Stimulated activated CD4-positive, alpha-beta T cell treated with anti-CD3 and anti-CD28 coated beads, Interleukin-2, amount 100 ng/mL, for 48 hours (primary cell): ENCODE data around the gene GRIK4.
A peak's percentile ranks its signal among the peaks of the same experiment; 100 is the strongest.

ENCODE experiments used
- DNase-seq, 2 donors: peaks; one replicate each; pipeline ENCODE4 v3.0.0-alpha.2; 2020

GRIK4 gene

GRCh38 chr11:120548682-120549209, 37.2 kb downstream of the GRIK4 start:
- DNase-seq = no peak

GRCh38 chr11:120549346-120549745, 37.8 kb downstream of the GRIK4 start:
- DNase-seq = no peak

DNA sequence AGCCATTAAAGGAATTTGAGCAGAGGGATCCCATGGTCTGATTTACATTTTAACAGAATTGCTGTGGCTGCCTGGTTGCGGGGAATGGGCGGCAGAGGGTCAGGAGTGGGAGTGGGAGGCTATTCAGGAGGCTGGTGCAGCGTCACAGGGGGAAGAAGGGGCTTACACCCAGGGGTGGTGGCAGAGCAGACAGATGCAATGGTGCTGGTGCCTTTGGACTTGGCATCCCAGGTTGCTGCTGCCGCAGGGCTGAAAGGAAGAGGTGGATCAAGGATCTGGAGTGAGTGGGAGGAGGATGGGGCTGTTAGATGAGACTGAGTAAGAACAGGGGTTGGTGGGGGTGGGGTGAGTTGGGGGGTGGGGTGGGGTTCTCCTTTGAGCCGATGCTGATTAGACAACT, 38.5 kb downstream of the GRIK4 start:
- no peak for DNase-seq

GRCh38 chr11:120551191-120551590, 39.6 kb downstream of the GRIK4 start:
- no peak for DNase-seq

DNA sequence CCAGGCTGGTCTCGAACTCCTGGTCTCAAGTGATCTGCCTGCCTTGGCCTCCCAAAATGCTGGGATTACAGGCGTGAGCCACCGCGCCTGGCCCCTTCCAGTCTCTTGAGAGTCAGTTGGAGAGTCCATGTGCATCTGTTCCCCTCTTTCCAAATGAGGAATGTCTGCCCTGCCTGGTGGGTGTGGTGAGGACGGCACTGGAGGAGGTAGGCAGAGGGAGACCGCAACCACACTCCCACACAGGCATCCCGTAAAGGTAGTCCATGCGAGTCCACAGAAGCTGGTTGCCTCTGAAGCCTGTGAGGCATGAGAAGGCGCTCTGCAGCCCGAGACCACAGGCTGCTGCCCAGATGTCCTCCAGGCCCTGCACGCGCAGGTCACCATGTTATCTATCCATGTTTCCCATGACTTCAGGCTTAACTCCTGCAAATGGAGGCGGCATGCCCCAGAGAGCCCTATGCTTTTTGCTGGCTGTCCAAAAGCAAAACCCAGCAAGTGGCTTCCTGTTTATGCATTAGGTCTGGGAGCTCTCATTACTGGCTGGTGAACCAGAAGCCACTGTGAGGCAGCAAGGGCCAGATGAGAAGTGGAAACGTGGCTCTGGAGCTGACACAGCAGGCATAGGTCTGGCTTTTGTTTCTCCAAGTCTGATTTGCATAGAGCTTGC, 43.4 kb downstream of the GRIK4 start:
- DNase-seq = no peak

- DNase-seq = no peak
Measured at GRCh38 chr11:120555433-120555773, 43.9 kb downstream of the GRIK4 start.

GRCh38 chr11:120556797-120557196, 45.2 kb downstream of the GRIK4 start:
- no peak for DNase-seq

DNA sequence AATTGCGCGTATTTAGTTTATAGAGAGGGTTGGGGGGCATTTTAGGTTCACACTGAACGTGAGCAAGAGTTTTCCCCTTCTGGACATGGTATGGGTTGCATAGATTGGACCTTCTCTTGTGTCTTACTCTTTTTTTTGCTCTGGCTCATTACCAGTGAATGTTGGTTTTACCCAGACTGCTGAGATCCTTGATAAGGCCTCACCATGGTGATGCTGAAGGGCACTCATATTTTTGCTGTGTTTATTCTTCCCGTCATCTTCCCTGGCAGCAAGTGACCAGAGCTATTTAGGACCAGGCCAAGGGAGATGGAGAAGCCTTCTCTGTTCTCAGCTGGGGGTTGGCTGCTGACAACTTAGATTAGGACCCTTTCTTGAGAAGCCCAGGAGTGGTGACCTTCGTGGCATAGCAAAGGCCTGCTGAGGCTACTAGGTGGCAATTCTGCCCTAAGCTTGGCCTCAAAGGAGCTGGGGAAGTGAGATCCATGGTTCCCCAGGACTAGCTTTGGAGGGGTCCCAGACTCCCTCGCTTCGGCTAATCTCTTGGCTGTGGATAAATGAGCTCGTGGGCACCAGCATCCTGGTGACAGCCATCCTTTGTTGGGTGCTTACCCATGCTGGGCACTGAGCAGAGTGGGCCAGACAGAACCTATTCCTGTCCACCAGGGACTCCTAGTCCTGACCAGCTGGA, 47.3 kb downstream of the GRIK4 start:
- no peak for DNase-seq

GRCh38 chr11:120561286-120561685, 49.7 kb downstream of the GRIK4 start:
- DNase-seq = no peak

DNA sequence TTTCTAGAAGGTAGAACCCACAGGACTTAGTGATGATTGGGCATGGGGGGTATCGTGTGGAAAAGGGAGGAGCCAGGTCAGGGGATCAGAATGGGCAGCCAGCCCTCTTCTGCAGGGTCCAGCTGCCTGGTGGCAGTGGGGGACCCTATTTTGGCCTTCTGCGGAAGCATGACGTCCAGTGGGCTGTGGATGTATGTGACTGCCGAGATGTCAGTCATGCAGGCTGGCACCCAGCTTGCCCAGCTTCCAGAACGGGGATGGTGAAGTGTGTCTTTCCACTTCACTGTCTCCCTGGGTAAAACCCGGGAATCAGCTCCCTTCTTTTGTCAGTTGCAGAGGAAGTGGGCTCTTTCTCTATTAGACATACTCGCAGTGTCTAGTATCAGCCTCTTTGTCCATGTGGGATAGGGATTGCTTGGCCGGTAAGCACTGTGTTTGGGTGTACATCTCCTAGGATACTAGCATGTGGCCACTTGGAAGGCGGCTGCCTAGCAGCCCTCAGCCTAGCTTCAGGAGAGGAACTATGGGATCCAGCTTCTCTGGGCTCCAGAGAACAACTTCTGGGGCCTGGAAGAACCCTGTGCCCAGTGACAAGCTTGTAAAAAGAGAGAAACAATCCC, 51.4 kb downstream of the GRIK4 start:
- no peak for DNase-seq

GRCh38 chr11:120563703-120564572, 52.4 kb downstream of the GRIK4 start:
- DNase-seq = no peak

DNA sequence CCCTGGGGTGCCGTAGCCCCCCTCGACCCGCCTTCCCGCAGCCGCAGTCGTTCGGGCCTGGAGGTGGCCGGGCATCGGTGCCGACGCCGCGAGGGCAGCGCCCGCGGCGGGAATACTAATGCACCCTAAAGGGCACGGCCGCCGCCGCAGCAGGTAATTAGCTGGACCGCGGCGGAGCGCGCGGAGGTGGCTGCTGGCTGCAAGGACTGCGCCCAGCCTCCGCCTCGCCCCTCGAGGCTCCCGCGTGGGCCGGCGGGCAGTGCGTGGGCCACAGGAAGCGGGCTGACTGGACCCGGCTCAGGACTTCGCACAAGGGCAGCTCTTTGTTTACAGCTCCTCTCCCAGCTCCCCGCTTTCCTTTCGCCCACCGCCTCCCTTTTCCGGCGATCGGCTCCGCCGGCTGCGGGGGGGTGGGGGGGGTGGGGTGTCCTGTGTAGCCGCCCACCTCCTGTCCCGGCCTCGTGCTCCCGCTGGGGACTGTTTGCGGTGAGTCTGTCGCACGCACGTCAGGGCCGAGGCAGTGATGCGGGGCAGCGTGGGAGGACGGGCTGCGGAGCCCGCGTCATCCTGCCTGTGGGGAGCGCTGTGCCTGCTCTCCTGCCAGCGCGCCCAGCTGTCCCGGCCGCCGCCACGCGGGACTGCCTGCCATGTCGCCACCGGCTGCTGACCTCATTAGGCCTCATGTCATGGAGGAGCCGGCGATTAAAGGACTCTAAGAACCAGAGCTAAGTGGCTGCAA, 53.2 kb downstream of the GRIK4 start:
- peak; percentile 15 to 24 for DNase-seq

DNA sequence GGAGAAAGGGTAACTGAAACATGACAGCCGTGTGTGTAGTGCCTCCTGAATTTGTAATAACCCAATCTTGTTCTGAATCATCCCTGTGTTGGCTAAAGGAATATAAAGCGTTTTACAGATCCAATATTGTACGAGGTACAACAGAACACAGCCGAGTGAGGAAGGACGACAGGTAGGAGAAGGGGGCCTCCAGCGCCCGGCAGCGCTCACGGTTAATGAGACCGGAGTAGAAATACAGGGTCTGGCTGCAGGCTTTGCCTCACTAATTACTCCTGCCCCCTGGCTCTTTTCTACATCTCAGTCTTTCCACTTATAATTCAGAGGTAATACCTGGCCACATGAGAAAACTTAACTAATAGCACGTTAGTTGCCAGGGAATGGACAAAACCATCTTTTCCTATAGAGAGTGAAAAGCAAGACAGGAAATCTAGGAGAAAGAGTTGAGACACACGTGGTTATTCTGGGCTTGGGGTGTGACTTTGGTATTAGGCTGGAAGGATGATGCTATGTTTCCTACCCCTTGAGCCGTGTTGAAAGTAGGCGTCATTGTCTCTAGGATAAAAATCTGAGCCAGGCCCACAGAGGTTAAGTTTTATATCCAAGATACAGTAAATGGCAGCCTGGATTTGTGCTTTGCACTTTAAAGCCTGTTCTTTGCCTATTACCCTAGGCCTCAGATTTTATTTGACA, 54.1 kb downstream of the GRIK4 start:
- no peak for DNase-seq

GRCh38 chr11:120566176-120566575, 54.6 kb downstream of the GRIK4 start:
- no peak for DNase-seq

- DNase-seq = no peak
Measured at GRCh38 chr11:120568572-120569307, 57.2 kb downstream of the GRIK4 start.

DNA sequence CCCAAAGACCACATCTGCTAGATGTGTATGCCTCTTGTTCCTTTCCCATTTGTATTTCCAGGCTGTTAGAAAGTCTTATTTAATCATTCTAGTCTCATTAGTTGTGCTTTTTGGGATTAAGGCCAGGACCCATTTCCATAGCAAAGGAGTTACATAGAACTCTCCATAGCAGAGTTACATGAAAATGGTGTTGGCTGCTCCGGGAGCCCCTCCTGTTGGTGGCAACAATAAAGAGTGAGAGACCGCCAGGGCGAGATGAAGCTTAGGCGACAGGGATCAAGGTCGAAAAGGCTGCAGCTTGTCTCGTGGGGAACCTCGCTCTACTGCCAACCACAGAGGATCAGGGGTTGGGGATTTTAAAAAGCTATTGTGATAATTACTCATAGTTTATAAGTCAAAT, 58.3 kb downstream of the GRIK4 start:
- DNase-seq = no peak

GRCh38 chr11:120571476-120571875, 59.9 kb downstream of the GRIK4 start:
- no peak for DNase-seq

- DNase-seq = no peak
Measured at GRCh38 chr11:120573756-120574354, 62.3 kb downstream of the GRIK4 start.

- DNase-seq = no peak
Measured at GRCh38 chr11:120574876-120575275, 63.3 kb downstream of the GRIK4 start.

- no peak for DNase-seq
Measured at GRCh38 chr11:120575461-120575860, 63.9 kb downstream of the GRIK4 start.

DNA sequence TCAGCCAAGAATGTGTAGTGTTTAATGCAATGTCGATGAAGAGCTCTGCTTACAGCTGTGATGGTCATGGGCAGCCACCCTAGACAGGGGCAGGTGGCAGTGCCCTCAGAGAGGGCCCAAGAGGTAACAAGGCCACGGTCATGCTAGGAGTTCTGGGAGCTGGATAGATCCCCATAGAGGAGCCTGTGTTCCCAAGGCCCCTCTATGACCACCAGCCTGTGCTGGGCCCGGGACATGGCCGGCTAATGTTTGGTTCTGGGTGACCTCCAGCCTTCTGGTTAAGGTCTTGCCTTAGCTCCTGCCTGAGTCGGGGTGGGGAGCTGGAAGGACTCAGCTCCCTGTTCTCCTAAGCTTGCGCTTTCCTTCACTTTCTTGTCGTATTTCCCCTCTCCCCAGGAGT, 65.1 kb downstream of the GRIK4 start:
- no peak for DNase-seq
